GM18498 (cell line): ENCODE results near the gene NOS3.

Experiments used
- ATAC-seq: cut with Tn5 transposase; IDR thresholded peaks from one replicate; pipeline ENCODE4 v1.9.1; 2021; ENCODE audit warnings: mild to moderate bottlenecking, moderate library complexity; ENCODE audit not compliant: unreplicated experiment

Gene NOS3

GRCh38 chr7:150963707-150964559, 26.9 kb upstream of the NOS3 start:
- ATAC-seq, result no peak

DNA sequence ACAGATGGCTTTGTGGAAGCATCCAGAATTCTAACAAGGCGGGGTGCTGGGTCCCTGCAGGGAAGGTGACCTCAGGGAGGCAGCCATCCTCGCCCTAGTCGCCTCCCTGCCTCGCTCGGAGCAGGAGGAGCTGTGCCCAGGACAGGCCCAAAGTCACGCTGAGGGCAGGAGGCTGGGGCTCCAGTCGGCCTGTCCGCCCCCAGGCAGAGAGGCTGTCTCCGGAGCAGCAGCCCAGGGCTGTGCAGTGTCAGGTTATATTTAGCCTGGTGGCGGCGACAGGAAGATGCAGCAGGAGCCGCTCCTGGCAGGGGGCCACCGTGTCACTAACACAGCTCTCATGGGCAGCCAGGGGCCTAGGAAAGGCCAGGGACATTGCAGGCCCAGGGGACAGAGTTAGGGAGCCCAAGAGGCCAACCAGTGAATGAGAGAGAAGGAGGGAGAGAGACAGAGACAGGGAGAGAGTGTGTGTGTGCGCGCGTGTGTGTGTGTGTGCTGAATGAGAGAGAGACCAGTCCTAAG, 26.2 kb upstream of the NOS3 start:
- no peak for ATAC-seq

DNA sequence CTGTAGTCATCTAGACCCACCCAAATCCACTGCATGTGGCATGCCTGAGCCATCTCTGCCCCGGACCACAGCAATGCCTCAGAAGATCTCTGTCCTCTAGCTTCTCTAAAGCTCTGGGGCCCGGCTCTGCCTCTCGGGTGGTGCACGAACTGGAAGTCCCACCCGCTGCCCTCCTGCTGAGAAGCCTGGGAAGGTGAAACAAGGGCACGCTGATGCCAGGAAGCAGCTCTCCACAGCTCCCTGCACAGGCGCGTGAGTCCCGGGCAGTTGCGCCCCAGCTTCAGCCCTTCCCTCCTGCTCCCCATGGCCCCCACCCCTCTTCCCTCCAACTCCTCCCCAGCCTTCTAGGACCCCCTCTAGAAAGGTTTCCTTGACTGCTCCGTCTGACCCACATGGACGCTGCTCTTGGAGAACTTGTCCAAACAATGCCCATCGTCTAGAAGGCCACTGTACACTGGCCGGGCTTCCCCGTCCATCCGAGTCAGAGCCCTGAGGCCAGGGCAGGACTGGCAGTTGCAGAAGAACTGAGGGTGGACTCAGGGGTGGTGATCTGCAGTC, 25.5 kb upstream of the NOS3 start:
- no peak for ATAC-seq

GRCh38 chr7:150966002-150966401, 24.8 kb upstream of the NOS3 start:
- ATAC-seq, result no peak

DNA sequence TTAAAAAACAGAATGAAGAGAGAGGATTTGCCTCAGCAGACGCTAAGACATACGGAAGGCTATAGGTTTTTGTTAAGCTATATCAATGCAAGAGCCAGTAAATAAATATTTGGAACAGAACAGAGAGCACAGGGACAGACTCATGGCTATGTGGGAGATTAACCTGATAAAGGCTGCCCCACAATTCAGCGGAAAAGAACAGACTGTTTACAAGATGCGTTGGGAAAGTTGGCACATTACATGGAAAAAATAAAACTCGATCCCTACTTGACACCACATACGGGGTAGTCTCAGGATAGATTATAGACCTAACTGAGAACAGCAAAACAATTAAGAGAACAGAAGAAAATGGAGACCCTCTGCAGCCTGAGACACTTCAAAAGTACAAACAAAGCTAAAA, 23.5 kb upstream of the NOS3 start:
- no peak for ATAC-seq

- no peak for ATAC-seq
Observed at GRCh38 chr7:150968056-150968733, 22.6 kb upstream of the NOS3 start.

- no peak for ATAC-seq
Observed at GRCh38 chr7:150968734-150969372, 22.0 kb upstream of the NOS3 start.

GRCh38 chr7:150969475-150969874, 21.3 kb upstream of the NOS3 start:
- no peak for ATAC-seq

GRCh38 chr7:150970424-150970823, 20.4 kb upstream of the NOS3 start:
- no peak for ATAC-seq

- ATAC-seq, result no peak
Observed at GRCh38 chr7:150971242-150972022, 19.4 kb upstream of the NOS3 start.

- no peak for ATAC-seq
Observed at GRCh38 chr7:150972023-150972468, 18.8 kb upstream of the NOS3 start.

GRCh38 chr7:150972741-150973140, 18.1 kb upstream of the NOS3 start:
- ATAC-seq, result no peak

DNA sequence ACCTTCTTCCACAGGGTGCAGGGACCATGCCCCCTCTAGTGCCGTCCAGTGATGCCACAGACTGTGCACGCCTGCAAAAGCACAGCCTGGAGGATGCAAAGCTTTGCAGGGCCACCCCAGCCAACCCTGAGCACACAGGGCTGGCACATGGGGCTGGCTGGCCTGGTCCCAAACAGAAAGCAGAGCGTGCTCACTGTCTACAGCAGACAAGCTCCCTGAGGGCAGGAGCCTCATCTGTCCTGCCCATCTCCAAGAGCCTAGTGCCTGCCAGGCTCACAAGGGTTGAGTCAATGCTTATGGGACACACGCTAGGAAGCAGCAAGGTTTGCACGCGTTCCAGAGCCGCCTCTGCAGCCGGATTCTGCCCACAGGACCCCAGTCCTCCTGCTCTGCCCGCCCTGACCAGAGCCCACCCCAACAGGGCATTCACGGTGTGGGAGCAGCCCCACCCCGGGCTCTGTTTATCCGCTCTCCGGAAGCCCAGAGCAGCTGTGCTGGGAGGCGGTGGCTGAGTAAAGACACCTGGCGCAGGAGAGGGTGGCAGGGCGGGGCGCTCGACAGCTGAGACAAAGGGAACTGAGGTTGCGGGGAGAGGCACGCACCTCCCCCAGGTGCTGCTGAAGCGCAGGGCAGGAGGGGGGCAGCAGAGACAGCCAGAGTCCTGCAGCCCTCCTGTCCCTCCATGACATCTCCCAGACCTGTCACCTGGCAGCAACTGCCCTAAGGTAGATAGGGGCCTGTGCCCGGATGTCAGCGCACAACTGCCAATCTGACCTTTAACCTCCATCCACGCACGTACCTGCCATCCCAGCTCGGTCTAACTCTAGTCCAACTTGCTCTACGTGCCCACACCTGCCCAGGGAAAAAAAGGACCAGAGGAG, 17.0 kb upstream of the NOS3 start:
- ATAC-seq, result no peak

DNA sequence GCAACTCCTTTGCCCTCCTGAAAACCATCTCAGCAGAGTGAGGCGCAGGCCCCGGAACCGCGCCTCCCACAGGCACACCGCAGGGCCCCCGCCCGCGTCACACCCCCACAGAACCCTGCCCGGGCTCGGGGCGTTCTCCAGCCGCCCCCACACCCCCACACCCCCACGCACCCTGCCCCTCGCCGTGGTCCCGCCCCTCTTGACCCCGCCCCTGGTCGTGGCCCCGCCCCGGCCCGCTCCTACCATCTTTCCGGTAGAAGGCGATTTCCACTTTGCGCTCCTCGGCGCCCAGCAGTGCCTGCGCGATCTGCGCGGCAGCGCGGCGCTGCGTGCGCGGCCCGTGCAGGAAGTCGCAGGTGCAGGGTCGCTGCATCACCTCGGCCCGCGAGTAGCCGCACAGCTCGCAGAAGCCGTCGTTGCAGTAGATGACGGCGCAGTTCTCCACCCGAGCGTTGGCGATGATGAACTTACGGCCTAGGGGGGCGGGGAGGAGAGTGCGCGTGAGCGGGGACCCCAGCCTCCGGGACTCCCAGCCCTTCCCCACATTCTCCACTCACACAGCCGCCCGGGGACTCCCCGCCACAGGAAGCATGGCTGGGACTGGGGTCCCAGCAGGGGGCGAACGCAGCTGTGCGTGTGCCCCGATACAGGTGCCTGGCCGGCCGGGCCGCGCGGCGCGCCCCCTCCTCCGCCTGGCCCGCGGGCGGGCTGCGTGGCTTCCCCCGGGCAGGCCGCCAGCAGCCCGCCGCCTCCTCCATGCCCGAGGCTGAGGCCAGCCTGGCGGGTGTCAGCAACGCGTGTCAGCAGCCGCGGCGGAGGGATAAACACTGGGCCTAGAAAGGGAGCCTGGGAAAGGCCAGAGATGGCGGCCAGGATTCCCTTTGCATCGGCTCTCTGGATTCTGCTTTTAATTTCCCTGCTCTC, 16.1 kb upstream of the NOS3 start:
- peak; percentile 78 for ATAC-seq

GRCh38 chr7:150975536-150976319, 15.1 kb upstream of the NOS3 start:
- ATAC-seq, result no peak

- ATAC-seq, result no peak
Observed at GRCh38 chr7:150976529-150977381, 14.1 kb upstream of the NOS3 start.
